K562 (cell line): Measurements from ENCODE around the gene VWA2.

Source experiments
- ETV6 ChIP-seq, 3 experiments: fragments of 150-350 bp in 1 of 3; sonication (generic) in 1 of 3; formaldehyde crosslinking in 1 of 3; IDR thresholded peaks; 2 replicates each; pipeline versions ENCODE4 v1.6.1 to v1.8.0; 2014 to 2022; ENCODE audit warnings: borderline replicate concordance in 2 of 3, low read depth in 2 of 3, antibody characterized with exemption in 1 of 3, low read length in 1 of 3, mild to moderate bottlenecking in 1 of 3, missing genetic modification reagents in 1 of 3
- GABPA ChIP-seq: fragments of 200-800 bp; sonication (Bioruptor generic); conservative IDR thresholded peaks from 2 replicates; pipeline ENCODE4 v1.6.1; 2016; ENCODE audit warnings: low read depth, missing genetic modification characterization, missing compliant biosample characterization
- MXI1 ChIP-seq: IDR thresholded peaks from 2 replicates; pipeline ENCODE4 v1.6.1; 2011; ENCODE audit warnings: low read depth, mild to moderate bottlenecking, improper control_type of control experiment, low read length
- PML ChIP-seq: IDR thresholded peaks from 2 replicates; pipeline ENCODE4 v1.6.1; 2012; ENCODE audit warnings: low read length, inconsistent platforms
- POLR2A ChIP-seq: fragments of 450-650 bp; conservative IDR thresholded peaks from 2 replicates; pipeline ENCODE4 v1.6.1; 2016
- POLR2AphosphoS5 ChIP-seq: IDR thresholded peaks from 2 replicates; pipeline ENCODE4 v1.6.1; 2011; ENCODE audit warnings: mild to moderate bottlenecking, low read depth, low read length, moderate library complexity; ENCODE audit not compliant: control insufficient read depth, insufficient read depth
- RAD21 ChIP-seq, 2 experiments: fragments of 250-450 bp in 1 of 2; fragments of 450-650 bp in 1 of 2; sonication (Bioruptor Pico) in 1 of 2; formaldehyde crosslinking in 1 of 2; IDR thresholded peaks in 1 of 2; conservative IDR thresholded peaks in 1 of 2; 2 replicates each; pipeline versions ENCODE4 v1.4.0 to v1.8.0; 2020 to 2022; ENCODE audit warnings: mild to moderate bottlenecking in 2 of 2, moderate library complexity in 1 of 2
- SMC3 ChIP-seq: conservative IDR thresholded peaks from 2 replicates; pipeline ENCODE4 v1.6.1; 2011; ENCODE audit warnings: low read depth, low read length, improper control_type of control experiment; ENCODE audit not compliant: insufficient read depth
- SP1 ChIP-seq: sonication (generic); formaldehyde crosslinking; IDR thresholded peaks from 2 replicates; pipeline ENCODE4 v1.8.1; 2022; ENCODE audit warnings: mild to moderate bottlenecking, missing genetic modification reagents
- TGIF2 ChIP-seq: sonication (generic); formaldehyde crosslinking; IDR thresholded peaks from 2 replicates; pipeline ENCODE4 v1.8.1; 2022; ENCODE audit warnings: mild to moderate bottlenecking, missing genetic modification reagents, moderate library complexity
- TF ChIP-seq, protein P1 (sequence below): sonication (generic); formaldehyde crosslinking; IDR thresholded peaks from 2 replicates; pipeline ENCODE4 v1.8.1; 2022; ENCODE audit warnings: missing genetic modification reagents
- TF ChIP-seq, protein P2 (sequence below), 2 experiments: fragments of 450-650 bp; conservative IDR thresholded peaks; 2 replicates each; pipeline ENCODE4 v1.6.1; 2017; ENCODE audit warnings: mild to moderate bottlenecking in 2 of 2, moderate library complexity in 2 of 2

DNA sequence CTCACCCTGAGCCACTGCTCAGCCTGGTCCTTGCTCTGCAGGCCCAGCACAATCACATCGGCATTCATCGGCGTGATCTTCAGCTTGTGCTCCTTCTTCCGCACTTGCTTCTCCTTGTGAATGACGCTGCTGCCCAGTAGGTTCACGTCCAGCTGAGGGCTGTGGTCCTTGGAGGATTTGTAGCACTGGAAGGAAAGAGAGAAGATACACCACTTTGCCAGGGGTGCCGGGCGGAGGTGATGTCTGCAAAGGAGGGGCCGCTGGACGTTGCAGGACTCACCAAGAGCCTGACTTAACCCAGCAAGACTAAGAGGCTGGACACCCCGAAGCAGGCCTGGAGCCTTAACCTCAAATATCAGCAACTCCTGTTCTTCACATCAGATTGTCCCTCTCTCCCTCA lies 74.8 kb downstream of the VWA2 start:
- TF ChIP-seq, protein P1, sequence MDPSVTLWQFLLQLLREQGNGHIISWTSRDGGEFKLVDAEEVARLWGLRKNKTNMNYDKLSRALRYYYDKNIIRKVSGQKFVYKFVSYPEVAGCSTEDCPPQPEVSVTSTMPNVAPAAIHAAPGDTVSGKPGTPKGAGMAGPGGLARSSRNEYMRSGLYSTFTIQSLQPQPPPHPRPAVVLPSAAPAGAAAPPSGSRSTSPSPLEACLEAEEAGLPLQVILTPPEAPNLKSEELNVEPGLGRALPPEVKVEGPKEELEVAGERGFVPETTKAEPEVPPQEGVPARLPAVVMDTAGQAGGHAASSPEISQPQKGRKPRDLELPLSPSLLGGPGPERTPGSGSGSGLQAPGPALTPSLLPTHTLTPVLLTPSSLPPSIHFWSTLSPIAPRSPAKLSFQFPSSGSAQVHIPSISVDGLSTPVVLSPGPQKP (CRISPR knock-in tag) = no peak
- TF ChIP-seq POLR2A (no peak), RAD21 (CRISPR knock-in tag; conservative IDR thresholded peaks at IDR 0.05 in 1 of 2, IDR thresholded peaks at IDR 0.05 in 1 of 2) (no peak), SP1 (CRISPR knock-in tag) (no peak), SMC3 (no peak), MXI1 (no peak), PML (no peak), TGIF2 (CRISPR knock-in tag) (no peak), GABPA (tag) (no peak), POLR2AphosphoS5 (no peak), ETV6 (IDR thresholded peaks at IDR 0.05; ENCODE audit: borderline replicate concordance in 1 of 2, low read depth in 2 of 2, low read length in 1 of 2) (no peak), ETV6 (CRISPR knock-in tag; IDR thresholded peaks at IDR 0.05; ENCODE audit: borderline replicate concordance) (no peak)
- TF ChIP-seq, protein P2, sequence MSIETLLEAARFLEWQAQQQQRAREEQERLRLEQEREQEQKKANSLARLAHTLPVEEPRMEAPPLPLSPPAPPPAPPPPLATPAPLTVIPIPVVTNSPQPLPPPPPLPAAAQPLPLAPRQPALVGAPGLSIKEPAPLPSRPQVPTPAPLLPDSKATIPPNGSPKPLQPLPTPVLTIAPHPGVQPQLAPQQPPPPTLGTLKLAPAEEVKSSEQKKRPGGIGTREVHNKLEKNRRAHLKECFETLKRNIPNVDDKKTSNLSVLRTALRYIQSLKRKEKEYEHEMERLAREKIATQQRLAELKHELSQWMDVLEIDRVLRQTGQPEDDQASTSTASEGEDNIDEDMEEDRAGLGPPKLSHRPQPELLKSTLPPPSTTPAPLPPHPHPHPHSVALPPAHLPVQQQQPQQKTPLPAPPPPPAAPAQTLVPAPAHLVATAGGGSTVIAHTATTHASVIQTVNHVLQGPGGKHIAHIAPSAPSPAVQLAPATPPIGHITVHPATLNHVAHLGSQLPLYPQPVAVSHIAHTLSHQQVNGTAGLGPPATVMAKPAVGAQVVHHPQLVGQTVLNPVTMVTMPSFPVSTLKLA (conservative IDR thresholded peaks at IDR 0.05) = no peak
